Ishikawa (cell line): ENCODE measurements around the gene SHB.

ENCODE experiments used
- CEBPB ChIP-seq: IDR thresholded peaks from 2 replicates; pipeline ENCODE4 v1.6.1; 2012
- CREB1 ChIP-seq: IDR thresholded peaks from 2 replicates; pipeline ENCODE4 v1.6.1; 2012; ENCODE audit warnings: low read depth
- EP300 ChIP-seq: IDR thresholded peaks from 2 replicates; pipeline ENCODE4 v1.6.1; 2012; ENCODE audit warnings: borderline replicate concordance
- NFIC ChIP-seq: IDR thresholded peaks from 2 replicates; pipeline ENCODE4 v1.6.1; 2012
- RAD21 ChIP-seq: IDR thresholded peaks from 2 replicates; pipeline ENCODE4 v1.6.1; 2012; ENCODE audit warnings: low read depth
- TAF1 ChIP-seq: IDR thresholded peaks from 2 replicates; pipeline ENCODE4 v1.6.1; 2012; ENCODE audit warnings: low read depth, mild to moderate bottlenecking
- TEAD4 ChIP-seq: IDR thresholded peaks from 2 replicates; pipeline ENCODE4 v1.6.1; 2012
- YY1 ChIP-seq: IDR thresholded peaks from 2 replicates; pipeline ENCODE4 v1.6.1; 2012; ENCODE audit warnings: low read depth
- ZBTB7A ChIP-seq: IDR thresholded peaks from 2 replicates; pipeline ENCODE4 v1.6.1; 2012; ENCODE audit warnings: low read depth
- TF ChIP-seq, protein P1 (sequence below): IDR thresholded peaks from 2 replicates; pipeline ENCODE4 v1.6.1; 2012
- TF ChIP-seq, protein P2 (sequence below): IDR thresholded peaks from 2 replicates; pipeline ENCODE4 v1.6.1; 2012
- TF ChIP-seq, protein P3 (sequence below): IDR thresholded peaks from 2 replicates; pipeline ENCODE4 v1.6.1; 2012; ENCODE audit warnings: low read depth, mild to moderate bottlenecking

DNA sequence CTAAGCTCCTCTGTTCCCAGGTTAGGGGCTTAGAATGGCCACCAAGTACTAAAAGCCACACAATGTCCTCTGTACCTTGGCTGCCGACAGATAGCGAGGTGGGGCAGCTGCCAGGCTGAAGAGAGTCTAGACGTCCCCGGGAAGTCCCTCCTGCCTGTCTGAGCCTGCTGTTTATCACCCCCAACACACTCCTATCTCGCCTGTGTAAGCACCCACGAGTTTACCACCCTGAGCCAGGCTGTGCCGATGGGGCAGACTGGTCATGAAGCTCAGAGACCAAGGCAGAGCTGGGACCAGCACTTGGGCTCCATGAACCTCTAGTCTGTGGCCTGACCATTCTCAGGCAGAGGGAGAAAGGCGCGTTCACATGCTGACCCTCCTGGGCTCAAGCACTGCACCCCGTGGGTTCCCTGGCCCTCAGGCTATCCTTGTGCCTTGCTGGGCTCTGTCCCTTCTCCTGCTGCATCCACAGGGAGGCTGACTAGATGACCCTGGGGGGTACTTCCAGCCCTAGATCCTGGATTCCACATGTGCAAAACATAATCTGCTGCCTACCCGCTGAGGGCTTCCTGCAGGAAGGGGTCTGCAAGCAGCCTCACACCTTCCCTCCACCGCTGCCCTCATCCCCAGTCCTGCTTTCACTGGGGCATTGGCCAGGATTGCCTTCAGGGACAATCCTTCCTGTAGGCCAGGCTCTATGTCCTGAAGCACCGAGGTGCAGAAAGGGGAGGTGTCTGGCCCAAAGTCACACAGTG is 146.5 kb downstream of the SHB start:
- TF ChIP-seq, protein P1, sequence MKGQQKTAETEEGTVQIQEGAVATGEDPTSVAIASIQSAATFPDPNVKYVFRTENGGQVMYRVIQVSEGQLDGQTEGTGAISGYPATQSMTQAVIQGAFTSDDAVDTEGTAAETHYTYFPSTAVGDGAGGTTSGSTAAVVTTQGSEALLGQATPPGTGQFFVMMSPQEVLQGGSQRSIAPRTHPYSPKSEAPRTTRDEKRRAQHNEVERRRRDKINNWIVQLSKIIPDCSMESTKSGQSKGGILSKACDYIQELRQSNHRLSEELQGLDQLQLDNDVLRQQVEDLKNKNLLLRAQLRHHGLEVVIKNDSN, result no peak
- TF ChIP-seq CEBPB (no peak), TEAD4 (no peak), EP300 (no peak), NFIC (no peak), RAD21 (no peak), ZBTB7A (no peak), TAF1 (no peak), CREB1 (no peak), YY1 (no peak)
- TF ChIP-seq, protein P2, sequence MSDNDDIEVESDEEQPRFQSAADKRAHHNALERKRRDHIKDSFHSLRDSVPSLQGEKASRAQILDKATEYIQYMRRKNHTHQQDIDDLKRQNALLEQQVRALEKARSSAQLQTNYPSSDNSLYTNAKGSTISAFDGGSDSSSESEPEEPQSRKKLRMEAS, result no peak
- TF ChIP-seq, protein P3, sequence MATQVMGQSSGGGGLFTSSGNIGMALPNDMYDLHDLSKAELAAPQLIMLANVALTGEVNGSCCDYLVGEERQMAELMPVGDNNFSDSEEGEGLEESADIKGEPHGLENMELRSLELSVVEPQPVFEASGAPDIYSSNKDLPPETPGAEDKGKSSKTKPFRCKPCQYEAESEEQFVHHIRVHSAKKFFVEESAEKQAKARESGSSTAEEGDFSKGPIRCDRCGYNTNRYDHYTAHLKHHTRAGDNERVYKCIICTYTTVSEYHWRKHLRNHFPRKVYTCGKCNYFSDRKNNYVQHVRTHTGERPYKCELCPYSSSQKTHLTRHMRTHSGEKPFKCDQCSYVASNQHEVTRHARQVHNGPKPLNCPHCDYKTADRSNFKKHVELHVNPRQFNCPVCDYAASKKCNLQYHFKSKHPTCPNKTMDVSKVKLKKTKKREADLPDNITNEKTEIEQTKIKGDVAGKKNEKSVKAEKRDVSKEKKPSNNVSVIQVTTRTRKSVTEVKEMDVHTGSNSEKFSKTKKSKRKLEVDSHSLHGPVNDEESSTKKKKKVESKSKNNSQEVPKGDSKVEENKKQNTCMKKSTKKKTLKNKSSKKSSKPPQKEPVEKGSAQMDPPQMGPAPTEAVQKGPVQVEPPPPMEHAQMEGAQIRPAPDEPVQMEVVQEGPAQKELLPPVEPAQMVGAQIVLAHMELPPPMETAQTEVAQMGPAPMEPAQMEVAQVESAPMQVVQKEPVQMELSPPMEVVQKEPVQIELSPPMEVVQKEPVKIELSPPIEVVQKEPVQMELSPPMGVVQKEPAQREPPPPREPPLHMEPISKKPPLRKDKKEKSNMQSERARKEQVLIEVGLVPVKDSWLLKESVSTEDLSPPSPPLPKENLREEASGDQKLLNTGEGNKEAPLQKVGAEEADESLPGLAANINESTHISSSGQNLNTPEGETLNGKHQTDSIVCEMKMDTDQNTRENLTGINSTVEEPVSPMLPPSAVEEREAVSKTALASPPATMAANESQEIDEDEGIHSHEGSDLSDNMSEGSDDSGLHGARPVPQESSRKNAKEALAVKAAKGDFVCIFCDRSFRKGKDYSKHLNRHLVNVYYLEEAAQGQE, result no peak
